Heart right ventricle (tissue), 16 donors: ENCODE measurements around the gene CYP19A1. TPM values are rescaled to one million over a fixed set of nuclear protein-coding genes. Genes with fewer than 3 reads are reported as not detected.
A peak's percentile ranks its signal among the peaks of the same experiment; 100 is the strongest.

ENCODE experiments used
- ATAC-seq, 8 donors: fragments of 200-7000 bp; cut with Tn5 transposase; one replicate each; pipeline ENCODE4 v1.9.1; 2020; ENCODE audit warnings: mild to moderate bottlenecking in 8 of 8, moderate library complexity in 8 of 8, moderate number of reproducible peaks in 1 of 8
- DNase-seq, 2 donors: peaks; one replicate each; pipeline ENCODE4 v3.0.0-alpha.2; 2020
- H3K27ac ChIP-seq, 10 donors: fragments of 200-600 bp; sonication (generic) in 2 of 10; one replicate each; pipeline versions ENCODE4 v1.5.0 to v1.8.0; 2020 to 2022; ENCODE audit warnings: mild to moderate bottlenecking in 3 of 10
- H3K27me3 ChIP-seq, 7 donors: fragments of 200-600 bp; one replicate each; pipeline ENCODE4 v1.8.0; 2021 to 2022; ENCODE audit warnings: mild to moderate bottlenecking in 2 of 7
- H3K36me3 ChIP-seq, 9 donors: fragments of 200-600 bp; sonication (generic) in 1 of 9; one replicate each; pipeline versions ENCODE4 v1.5.0 to v1.8.0; 2020 to 2022; ENCODE audit warnings: mild to moderate bottlenecking in 2 of 9
- H3K4me1 ChIP-seq, 9 donors: fragments of 200-600 bp; sonication (generic) in 1 of 9; one replicate each; pipeline versions ENCODE4 v1.5.0 to v1.8.0; 2020 to 2022; ENCODE audit warnings: mild to moderate bottlenecking in 4 of 9
- H3K4me3 ChIP-seq, 10 donors: fragments of 200-600 bp; sonication (generic) in 2 of 10; one replicate each; pipeline versions ENCODE4 v1.5.0 to v1.8.0; 2020 to 2022; ENCODE audit warnings: mild to moderate bottlenecking in 7 of 10, moderate library complexity in 2 of 10
- H3K9me3 ChIP-seq, 11 donors: fragments of 200-600 bp in 10 of 11; sonication (generic) in 2 of 11; one replicate each; pipeline versions ENCODE4 v1.5.0 to v1.8.0; 2013 to 2022; ENCODE audit warnings: mild to moderate bottlenecking in 2 of 11, control low read depth in 1 of 11, moderate library complexity in 1 of 11
- WGBS, 2 donors: extraction: QIAGEN DNeasy Blood & Tissue Kit; methylation state at CpG; one replicate each; pipeline ENCODE4 v1.1.7; 2013; ENCODE audit warnings: inconsistent platforms in 1 of 2; 5-methylcytosine and 5-hydroxymethylcytosine counted together
- intact Hi-C, 10 donors: fragments of 100-400 bp; cut with DNase I; formaldehyde crosslinking; loops; one replicate each; pipeline versions ENCODE4 v1.11.1 to v1.14.2; 2022
- polyA plus RNA-seq, 2 donors: library from polyadenylated mRNA; stranded (reverse); fragments of 200-250 nt; gene quantifications; one replicate each; pipeline ENCODE4 v1.2.3, GENCODE V29; 2013
- total RNA-seq, 10 donors: library from RNA; stranded (reverse); fragmentation: NEBNext Ultra II Directional in 3 of 10; extraction: Animal tissue kit (Norgen Biotek cat#: 25700) in 3 of 10; gene quantifications; one replicate each; pipeline versions ENCODE4 v1.2.1 to v1.2.4, GENCODE V29; 2021 to 2023
- TF ChIP-seq, protein P1 (sequence below), 9 donors: fragments of 200-600 bp; sonication (generic) in 2 of 9; IDR thresholded peaks; one replicate each; pipeline versions ENCODE4 v1.5.0 to v1.8.0; 2021 to 2022; ENCODE audit warnings: antibody characterized with exemption in 9 of 9, mild to moderate bottlenecking in 5 of 9, moderate library complexity in 1 of 9
- donor health status: Arrhythmogenic right ventricular cardiomyopathy.
- donor health status: ischemic (EF 13 %, LVEDD 7.1; RV severe dilation, severe dysfunction).
- donor health status: healthy with polysubstance abuse.
- donor health status: DM: no; HTN: yes; CAD: no.
- donor health status: DM: no; HTN: no; CAD: no.
- donor health status: ischemic (EF 25% LVEDD 6.9; RV normal size, moderate dysfunction).
- donor health status: ischemic (EF 25% LVEDD 5.7; RV mildly dilated, moderate dysfunction).
- donor health status: healthy.
- donor health status: DM: yes; HTN: yes; CAD: no.
- donor health status: Ischemic cardiomyopathy.
- donor health status: ischemic (EF 35%, LVEDD 5.7; RV mildly dilated, moderate dysfunction).
- donor health status: nonischemic (EF 11% LVEDD 7.7; RV severe dilation, severe dysfunction).
- donor health status: DM: yes; HTN: yes; CAD: no.
- donor health status: PGD.
- donor health status: ischemic (EF 29% LVEDD 5.4; RV normal size, mild dysfunction).
- donor health status: nonischemic (EF 23%, LVEDD 6.1; RV moderate dilation, normal function).

CYP19A1 gene
- total and polyA plus RNA-seq, 12 donors = 0.26 to 1.9 (median 0.68) TPM; not detected in 3

DNA sequence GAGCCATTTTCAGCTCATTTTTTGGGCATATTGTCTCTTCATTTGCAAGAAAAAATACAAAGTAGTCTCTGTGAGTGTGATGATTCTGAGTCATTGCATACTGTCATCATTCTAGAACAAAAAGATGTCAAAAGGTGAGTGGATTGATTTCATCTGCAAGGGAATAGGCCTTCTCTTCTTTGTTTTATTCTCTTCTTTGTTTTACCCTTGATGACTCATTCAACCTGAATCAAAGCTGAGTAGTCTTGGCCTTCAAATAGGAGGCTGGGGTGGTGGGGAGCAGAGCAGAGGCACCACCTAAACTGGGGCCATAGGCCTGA, 25.4 kb downstream of the CYP19A1 start:
- no peaks in the 10 kb centered on the region for H3K27me3 ChIP-seq
- intact Hi-C loops = loop anchor here in 1 of 10 donors (10.0 kb wide), 1 partner anchor 52 kb away; no protein-coding TSS in a partner anchor
- TF ChIP-seq, protein P1, sequence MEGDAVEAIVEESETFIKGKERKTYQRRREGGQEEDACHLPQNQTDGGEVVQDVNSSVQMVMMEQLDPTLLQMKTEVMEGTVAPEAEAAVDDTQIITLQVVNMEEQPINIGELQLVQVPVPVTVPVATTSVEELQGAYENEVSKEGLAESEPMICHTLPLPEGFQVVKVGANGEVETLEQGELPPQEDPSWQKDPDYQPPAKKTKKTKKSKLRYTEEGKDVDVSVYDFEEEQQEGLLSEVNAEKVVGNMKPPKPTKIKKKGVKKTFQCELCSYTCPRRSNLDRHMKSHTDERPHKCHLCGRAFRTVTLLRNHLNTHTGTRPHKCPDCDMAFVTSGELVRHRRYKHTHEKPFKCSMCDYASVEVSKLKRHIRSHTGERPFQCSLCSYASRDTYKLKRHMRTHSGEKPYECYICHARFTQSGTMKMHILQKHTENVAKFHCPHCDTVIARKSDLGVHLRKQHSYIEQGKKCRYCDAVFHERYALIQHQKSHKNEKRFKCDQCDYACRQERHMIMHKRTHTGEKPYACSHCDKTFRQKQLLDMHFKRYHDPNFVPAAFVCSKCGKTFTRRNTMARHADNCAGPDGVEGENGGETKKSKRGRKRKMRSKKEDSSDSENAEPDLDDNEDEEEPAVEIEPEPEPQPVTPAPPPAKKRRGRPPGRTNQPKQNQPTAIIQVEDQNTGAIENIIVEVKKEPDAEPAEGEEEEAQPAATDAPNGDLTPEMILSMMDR (IDR thresholded peaks at IDR 0.05) = no peak
- no peaks in the 10 kb centered on the region for H3K9me3 ChIP-seq
- no peak for DNase-seq
- no peak for ATAC-seq
- H3K36me3 ChIP-seq = no peaks in the 10 kb centered on the region
- H3K27ac ChIP-seq = peak overlapping the region in 4 of 10 donors; percentile 42 to 50 (median 44)
- peaks cover 0 to 52% (median 18%) of the 10 kb centered on the region in 9 donors for H3K4me1 ChIP-seq
- no peak overlapping the region for H3K4me3 ChIP-seq

- DNase-seq = no peak
- Histone ChIP-seq H3K9me3 (no peaks in the 10 kb centered on the region), H3K4me1 (peaks cover 0 to 56% (median 24%) of the 10 kb centered on the region in 9 donors), H3K27me3 (no peaks in the 10 kb centered on the region), H3K27ac (peak overlapping the region in 5 of 10 donors; percentile 2 to 50 (median 43)), H3K36me3 (no peaks in the 10 kb centered on the region), H3K4me3 (no peak overlapping the region)
- TF ChIP-seq, protein P1 (IDR thresholded peaks at IDR 0.05) = no peak
- 72 to 80% methylated on average over 8 of the region's 8 CpGs for WGBS, 2 donors
- ATAC-seq = peak in 3 of 8 donors; percentile 21 to 44 (median 24)
- intact Hi-C loops = loop anchor here in 1 of 10 donors (10.0 kb wide), 1 partner anchor 52 kb away; no protein-coding TSS in a partner anchor
These were observed 26.0 kb downstream of the CYP19A1 start for GRCh38 chr15:51312166-51313073.

GRCh38 chr15:51311510-51311909, 26.9 kb downstream of the CYP19A1 start:
- H3K27ac ChIP-seq = peak overlapping the region in 2 of 10 donors; percentile 3 to 15
- H3K9me3 ChIP-seq = no peaks in the 10 kb centered on the region
- no peaks in the 10 kb centered on the region for H3K27me3 ChIP-seq
- intact Hi-C loops = loop anchor here in 1 of 10 donors (10.0 kb wide), 1 partner anchor 53 kb away; no protein-coding TSS in a partner anchor
- H3K36me3 ChIP-seq = no peaks in the 10 kb centered on the region
- DNase-seq (no peak), ATAC-seq (no peak)
- H3K4me1 ChIP-seq = peaks cover 0 to 61% (median 26%) of the 10 kb centered on the region in 9 donors
- H3K4me3 ChIP-seq = no peak overlapping the region
- WGBS, 2 donors = 75 to 79% methylated on average over 2 of the region's 2 CpGs
- TF ChIP-seq, protein P1 (IDR thresholded peaks at IDR 0.05) = no peak

DNA sequence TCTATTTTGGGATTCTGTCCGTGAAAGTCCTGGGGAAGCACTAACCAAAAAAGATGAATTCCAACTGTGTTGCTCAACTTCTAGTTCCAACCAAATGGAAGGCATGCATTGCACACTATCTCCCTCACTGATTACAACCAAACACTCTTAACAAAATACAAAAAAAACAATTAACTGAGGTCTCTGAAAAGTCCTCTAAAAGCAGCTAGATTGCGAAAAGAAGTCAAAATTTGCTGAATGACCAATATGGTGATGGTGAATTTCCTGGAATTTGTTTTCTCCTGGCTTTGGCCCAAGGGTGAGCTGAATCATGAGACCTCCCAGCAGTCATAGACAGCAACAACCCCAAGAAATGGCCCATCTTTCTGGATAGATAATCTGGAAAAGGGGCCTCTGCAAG, 28.3 kb downstream of the CYP19A1 start:
- TF ChIP-seq, protein P1 (IDR thresholded peaks at IDR 0.05) = no peak
- H3K4me3 ChIP-seq = no peak overlapping the region
- H3K27ac ChIP-seq = peak overlapping the region in 2 of 10 donors; percentile 22 to 60
- ATAC-seq = peak in 3 of 8 donors; percentile 25 to 38 (median 35)
- WGBS, 2 donors = 56 to 65% methylated on average over 2 of the region's 2 CpGs
- peaks cover 0 to 62% (median 26%) of the 10 kb centered on the region in 9 donors for H3K4me1 ChIP-seq
- H3K36me3 ChIP-seq = no peaks in the 10 kb centered on the region
- no peaks in the 10 kb centered on the region for H3K27me3 ChIP-seq
- intact Hi-C loops = loop anchor here in 1 of 10 donors (10.0 kb wide), 1 partner anchor 55 kb away; no protein-coding TSS in a partner anchor
- no peak for DNase-seq
- no peaks in the 10 kb centered on the region for H3K9me3 ChIP-seq
